GM23338 (cell line): ENCODE results near the gene KIF3C. TPM values are rescaled to one million over a fixed set of nuclear protein-coding genes. Genes with fewer than 3 reads are reported as not detected.

Experiments
- ATAC-seq: fragments of 200-7000 bp; cut with Tn5 transposase; 3 replicates; pipeline ENCODE4 v1.9.1; 2020
- DNase-seq: peaks from one replicate; pipeline ENCODE4 v3.0.0-alpha.2; 2015; ENCODE audit warnings: low spot score
- H2AFZ ChIP-seq: fragments of 200-600 bp; sonication (generic); 2 replicates; pipeline ENCODE4 v1.8.0; 2016; ENCODE audit warnings: antibody characterized with exemption, mild to moderate bottlenecking, moderate library complexity
- H3F3A ChIP-seq: fragments of 200-600 bp; sonication (generic); replicated peaks from 2 replicates; pipeline ENCODE4 v1.8.0; 2017; ENCODE audit warnings: antibody characterized with exemption, mixed run types, low read depth
- H3K27ac ChIP-seq: fragments of 200-600 bp; sonication (generic); 2 replicates; pipeline ENCODE4 v1.6.1; 2016; ENCODE audit warnings: low read depth
- H3K27me3 ChIP-seq: fragments of 200-600 bp; sonication (generic); 2 replicates; pipeline ENCODE4 v1.8.0; 2016; ENCODE audit warnings: mild to moderate bottlenecking, mixed run types, moderate library complexity; ENCODE audit not compliant: insufficient read depth
- H3K36me3 ChIP-seq: fragments of 200-600 bp; sonication (generic); 2 replicates; pipeline ENCODE4 v1.8.0; 2016; ENCODE audit warnings: mild to moderate bottlenecking; ENCODE audit not compliant: insufficient read depth
- H3K4me1 ChIP-seq: fragments of 200-600 bp; sonication (generic); 2 replicates; pipeline ENCODE4 v1.8.0; 2016; ENCODE audit warnings: mild to moderate bottlenecking, moderate library complexity; ENCODE audit not compliant: insufficient read depth
- H3K4me2 ChIP-seq: fragments of 200-600 bp; sonication (generic); 2 replicates; pipeline ENCODE4 v1.7.1; 2017; ENCODE audit warnings: mixed run types
- H3K4me3 ChIP-seq: fragments of 200-600 bp; sonication (generic); 2 replicates; pipeline ENCODE4 v1.6.1; 2016; ENCODE audit warnings: mixed run types
- H3K79me2 ChIP-seq: fragments of 200-600 bp; sonication (generic); replicated peaks from 2 replicates; pipeline ENCODE4 v1.8.0; 2017; ENCODE audit warnings: mild to moderate bottlenecking; ENCODE audit not compliant: insufficient read depth
- H3K9me2 ChIP-seq: fragments of 200-600 bp; sonication (generic); 2 replicates; pipeline ENCODE4 v1.8.0; 2017; ENCODE audit not compliant: insufficient read depth
- H4K20me1 ChIP-seq: fragments of 200-600 bp; sonication (generic); replicated peaks from 2 replicates; pipeline ENCODE4 v1.8.0; 2017; ENCODE audit warnings: mild to moderate bottlenecking; ENCODE audit not compliant: insufficient read depth
- H3K27ac Mint-ChIP-seq: 2 replicates; pipeline ENCODE4 v1.8.0; 2020; ENCODE audit warnings: inconsistent platforms, mild to moderate bottlenecking, moderate library complexity, mixed read lengths
- H3K27me3 Mint-ChIP-seq: 3 replicates; pipeline ENCODE4 v1.8.0; 2022; ENCODE audit warnings: low read depth, mild to moderate bottlenecking, moderate library complexity, mixed read lengths, inconsistent platforms; ENCODE audit not compliant: insufficient read depth, poor library complexity
- H3K36me3 Mint-ChIP-seq: 3 replicates; pipeline ENCODE4 v1.8.0; 2021; ENCODE audit warnings: low read depth, mild to moderate bottlenecking, inconsistent platforms, moderate library complexity, mixed read lengths
- H3K4me1 Mint-ChIP-seq: 3 replicates; pipeline ENCODE4 v1.8.0; 2020; ENCODE audit warnings: mild to moderate bottlenecking, inconsistent platforms, mixed read lengths
- H3K4me3 Mint-ChIP-seq: 3 replicates; pipeline ENCODE4 v1.8.0; 2021; ENCODE audit warnings: moderate library complexity, mild to moderate bottlenecking, inconsistent platforms, mixed read lengths
- H3K9me3 Mint-ChIP-seq: 3 replicates; pipeline ENCODE4 v1.8.0; 2020; ENCODE audit warnings: moderate library complexity, mild to moderate bottlenecking, inconsistent platforms, mixed read lengths
- CREB1 ChIP-seq: fragments of 250-450 bp; sonication (Bioruptor Pico); IDR thresholded peaks from 2 replicates; pipeline ENCODE4 v1.5.0; 2020; ENCODE audit warnings: low read depth, mild to moderate bottlenecking, moderate library complexity
- CTCF ChIP-seq, 2 experiments: fragments of 200-600 bp in 1 of 2; sonication (generic) in 1 of 2; conservative IDR thresholded peaks; 2 replicates each; pipeline versions ENCODE4 v1.5.1 to v1.6.1; 2016 to 2017; ENCODE audit warnings: antibody characterized with exemption in 2 of 2, low read depth in 2 of 2, mild to moderate bottlenecking in 2 of 2, moderate library complexity in 1 of 2
- ETS1 ChIP-seq: IDR thresholded peaks from 2 replicates; pipeline ENCODE4 v1.6.1; 2016; ENCODE audit warnings: antibody characterized with exemption
- EZH2 ChIP-seq: fragments of 200-600 bp; sonication (generic); IDR thresholded peaks from one replicate; pipeline ENCODE4 v1.8.0; 2017; ENCODE audit warnings: antibody characterized with exemption, mild to moderate bottlenecking, low read depth; ENCODE audit not compliant: unreplicated experiment
- EZH2phosphoT487 ChIP-seq: fragments of 200-600 bp; sonication (generic); IDR thresholded peaks from one replicate; pipeline ENCODE4 v1.8.1; 2018; ENCODE audit warnings: antibody characterized with exemption; ENCODE audit not compliant: unreplicated experiment
- JUNB ChIP-seq: IDR thresholded peaks from one replicate; pipeline ENCODE4 v1.6.1; 2016; ENCODE audit warnings: antibody characterized with exemption; ENCODE audit not compliant: unreplicated experiment
- NANOG ChIP-seq: IDR thresholded peaks from 2 replicates; pipeline ENCODE4 v1.6.1; 2016; ENCODE audit warnings: antibody characterized with exemption, borderline replicate concordance
- POLR2AphosphoS5 ChIP-seq: IDR thresholded peaks from 2 replicates; pipeline ENCODE4 v1.6.1; 2016; ENCODE audit warnings: antibody characterized with exemption, low read depth
- STAT1 ChIP-seq: IDR thresholded peaks from one replicate; pipeline ENCODE4 v1.6.1; 2016; ENCODE audit warnings: antibody characterized with exemption; ENCODE audit not compliant: unreplicated experiment
- ZNF114 ChIP-seq: fragments of 250-450 bp; sonication (Bioruptor Pico); IDR thresholded peaks from 2 replicates; pipeline ENCODE4 v1.5.0; 2020; ENCODE audit warnings: mild to moderate bottlenecking, moderate library complexity
- ZNF331 ChIP-seq: fragments of 250-450 bp; sonication (Bioruptor Pico); IDR thresholded peaks from 2 replicates; pipeline ENCODE4 v1.5.0; 2020; ENCODE audit warnings: low read depth, mild to moderate bottlenecking, moderate library complexity
- polyA plus RNA-seq: library from polyadenylated mRNA; unstranded; fragments of >200 nt; fragmentation: Nextera tagmentation; extraction: Ambion mirVana; gene quantifications from 2 replicates; pipeline ENCODE4 v1.2.1, GENCODE V29; 2016
- total RNA-seq: library from RNA; depleted of rRNA; stranded (reverse); fragments of >200 nt; shearing (Covaris generic); gene quantifications from 2 replicates; pipeline ENCODE4 v1.2.3, GENCODE V29; 2014
- TF ChIP-seq, protein P1 (sequence below): fragments of 250-450 bp; sonication (Bioruptor Pico); IDR thresholded peaks from 2 replicates; pipeline ENCODE4 v1.5.0; 2020; ENCODE audit warnings: mild to moderate bottlenecking, moderate library complexity
- TF ChIP-seq, protein P2 (sequence below): IDR thresholded peaks from one replicate; pipeline ENCODE4 v1.6.1; 2018; ENCODE audit warnings: antibody characterized with exemption; ENCODE audit not compliant: unreplicated experiment

The KIF3C gene
- total and polyA plus RNA-seq, 2 experiments from 2014 or later, result 14.9 to 40.0 TPM

DNA sequence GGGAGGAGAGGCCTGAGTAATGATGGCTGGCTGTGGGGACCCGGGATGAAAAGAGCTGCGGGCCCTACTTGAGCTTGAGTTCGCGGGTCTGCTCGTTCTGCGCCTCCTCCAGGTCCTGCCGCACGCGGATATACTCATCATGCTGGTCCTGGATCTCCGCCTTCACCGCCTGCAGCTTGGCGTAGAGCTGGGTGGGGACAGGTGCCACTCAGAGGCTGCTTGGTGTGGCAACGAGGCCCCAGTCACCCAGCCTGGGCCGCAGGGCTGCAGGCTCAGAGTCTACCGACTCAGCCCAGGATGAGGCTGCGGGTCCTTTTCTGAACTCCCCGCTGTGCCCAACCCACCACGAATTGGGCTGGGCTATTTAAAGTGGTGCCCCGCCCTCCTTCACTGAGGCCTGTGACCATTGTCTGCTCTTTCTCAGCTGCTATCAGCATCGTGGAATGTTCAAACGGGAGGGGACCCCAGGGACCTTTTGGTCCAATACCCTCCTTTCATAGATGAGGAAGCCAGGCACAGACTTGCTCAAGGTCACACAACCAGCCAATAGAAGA, 28.0 kb downstream of the KIF3C start:
- TF ChIP-seq POLR2AphosphoS5 (no peak), ETS1 (no peak), EZH2 (no peak), JUNB (no peak), ZNF331 (CRISPR knock-in tag) (no peak), EZH2phosphoT487 (no peak), CTCF (conservative IDR thresholded peaks at IDR 0.05; ENCODE audit: low read depth in 2 of 2) (no peak), STAT1 (no peak), CREB1 (CRISPR knock-in tag) (no peak), NANOG (no peak), ZNF114 (no peak)
- TF ChIP-seq, protein P1, sequence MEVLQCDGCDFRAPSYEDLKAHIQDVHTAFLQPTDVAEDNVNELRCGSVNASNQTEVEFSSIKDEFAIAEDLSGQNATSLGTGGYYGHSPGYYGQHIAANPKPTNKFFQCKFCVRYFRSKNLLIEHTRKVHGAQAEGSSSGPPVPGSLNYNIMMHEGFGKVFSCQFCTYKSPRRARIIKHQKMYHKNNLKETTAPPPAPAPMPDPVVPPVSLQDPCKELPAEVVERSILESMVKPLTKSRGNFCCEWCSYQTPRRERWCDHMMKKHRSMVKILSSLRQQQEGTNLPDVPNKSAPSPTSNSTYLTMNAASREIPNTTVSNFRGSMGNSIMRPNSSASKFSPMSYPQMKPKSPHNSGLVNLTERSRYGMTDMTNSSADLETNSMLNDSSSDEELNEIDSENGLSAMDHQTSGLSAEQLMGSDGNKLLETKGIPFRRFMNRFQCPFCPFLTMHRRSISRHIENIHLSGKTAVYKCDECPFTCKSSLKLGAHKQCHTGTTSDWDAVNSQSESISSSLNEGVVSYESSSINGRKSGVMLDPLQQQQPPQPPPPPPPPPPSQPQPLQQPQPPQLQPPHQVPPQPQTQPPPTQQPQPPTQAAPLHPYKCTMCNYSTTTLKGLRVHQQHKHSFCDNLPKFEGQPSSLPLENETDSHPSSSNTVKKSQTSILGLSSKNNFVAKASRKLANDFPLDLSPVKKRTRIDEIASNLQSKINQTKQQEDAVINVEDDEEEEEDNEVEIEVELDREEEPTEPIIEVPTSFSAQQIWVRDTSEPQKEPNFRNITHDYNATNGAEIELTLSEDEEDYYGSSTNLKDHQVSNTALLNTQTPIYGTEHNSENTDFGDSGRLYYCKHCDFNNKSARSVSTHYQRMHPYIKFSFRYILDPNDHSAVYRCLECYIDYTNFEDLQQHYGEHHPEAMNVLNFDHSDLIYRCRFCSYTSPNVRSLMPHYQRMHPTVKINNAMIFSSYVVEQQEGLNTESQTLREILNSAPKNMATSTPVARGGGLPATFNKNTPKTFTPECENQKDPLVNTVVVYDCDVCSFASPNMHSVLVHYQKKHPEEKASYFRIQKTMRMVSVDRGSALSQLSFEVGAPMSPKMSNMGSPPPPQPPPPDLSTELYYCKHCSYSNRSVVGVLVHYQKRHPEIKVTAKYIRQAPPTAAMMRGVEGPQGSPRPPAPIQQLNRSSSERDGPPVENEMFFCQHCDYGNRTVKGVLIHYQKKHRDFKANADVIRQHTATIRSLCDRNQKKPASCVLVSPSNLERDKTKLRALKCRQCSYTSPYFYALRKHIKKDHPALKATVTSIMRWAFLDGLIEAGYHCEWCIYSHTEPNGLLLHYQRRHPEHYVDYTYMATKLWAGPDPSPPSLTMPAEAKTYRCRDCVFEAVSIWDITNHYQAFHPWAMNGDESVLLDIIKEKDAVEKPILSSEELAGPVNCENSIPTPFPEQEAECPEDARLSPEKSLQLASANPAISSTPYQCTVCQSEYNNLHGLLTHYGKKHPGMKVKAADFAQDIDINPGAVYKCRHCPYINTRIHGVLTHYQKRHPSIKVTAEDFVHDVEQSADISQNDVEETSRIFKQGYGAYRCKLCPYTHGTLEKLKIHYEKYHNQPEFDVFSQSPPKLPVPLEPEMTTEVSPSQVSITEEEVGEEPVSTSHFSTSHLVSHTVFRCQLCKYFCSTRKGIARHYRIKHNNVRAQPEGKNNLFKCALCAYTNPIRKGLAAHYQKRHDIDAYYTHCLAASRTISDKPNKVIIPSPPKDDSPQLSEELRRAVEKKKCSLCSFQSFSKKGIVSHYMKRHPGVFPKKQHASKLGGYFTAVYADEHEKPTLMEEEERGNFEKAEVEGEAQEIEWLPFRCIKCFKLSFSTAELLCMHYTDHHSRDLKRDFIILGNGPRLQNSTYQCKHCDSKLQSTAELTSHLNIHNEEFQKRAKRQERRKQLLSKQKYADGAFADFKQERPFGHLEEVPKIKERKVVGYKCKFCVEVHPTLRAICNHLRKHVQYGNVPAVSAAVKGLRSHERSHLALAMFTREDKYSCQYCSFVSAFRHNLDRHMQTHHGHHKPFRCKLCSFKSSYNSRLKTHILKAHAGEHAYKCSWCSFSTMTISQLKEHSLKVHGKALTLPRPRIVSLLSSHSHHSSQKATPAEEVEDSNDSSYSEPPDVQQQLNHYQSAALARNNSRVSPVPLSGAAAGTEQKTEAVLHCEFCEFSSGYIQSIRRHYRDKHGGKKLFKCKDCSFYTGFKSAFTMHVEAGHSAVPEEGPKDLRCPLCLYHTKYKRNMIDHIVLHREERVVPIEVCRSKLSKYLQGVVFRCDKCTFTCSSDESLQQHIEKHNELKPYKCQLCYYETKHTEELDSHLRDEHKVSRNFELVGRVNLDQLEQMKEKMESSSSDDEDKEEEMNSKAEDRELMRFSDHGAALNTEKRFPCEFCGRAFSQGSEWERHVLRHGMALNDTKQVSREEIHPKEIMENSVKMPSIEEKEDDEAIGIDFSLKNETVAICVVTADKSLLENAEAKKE (CRISPR knock-in tag), result no peak
- TF ChIP-seq, protein P2, sequence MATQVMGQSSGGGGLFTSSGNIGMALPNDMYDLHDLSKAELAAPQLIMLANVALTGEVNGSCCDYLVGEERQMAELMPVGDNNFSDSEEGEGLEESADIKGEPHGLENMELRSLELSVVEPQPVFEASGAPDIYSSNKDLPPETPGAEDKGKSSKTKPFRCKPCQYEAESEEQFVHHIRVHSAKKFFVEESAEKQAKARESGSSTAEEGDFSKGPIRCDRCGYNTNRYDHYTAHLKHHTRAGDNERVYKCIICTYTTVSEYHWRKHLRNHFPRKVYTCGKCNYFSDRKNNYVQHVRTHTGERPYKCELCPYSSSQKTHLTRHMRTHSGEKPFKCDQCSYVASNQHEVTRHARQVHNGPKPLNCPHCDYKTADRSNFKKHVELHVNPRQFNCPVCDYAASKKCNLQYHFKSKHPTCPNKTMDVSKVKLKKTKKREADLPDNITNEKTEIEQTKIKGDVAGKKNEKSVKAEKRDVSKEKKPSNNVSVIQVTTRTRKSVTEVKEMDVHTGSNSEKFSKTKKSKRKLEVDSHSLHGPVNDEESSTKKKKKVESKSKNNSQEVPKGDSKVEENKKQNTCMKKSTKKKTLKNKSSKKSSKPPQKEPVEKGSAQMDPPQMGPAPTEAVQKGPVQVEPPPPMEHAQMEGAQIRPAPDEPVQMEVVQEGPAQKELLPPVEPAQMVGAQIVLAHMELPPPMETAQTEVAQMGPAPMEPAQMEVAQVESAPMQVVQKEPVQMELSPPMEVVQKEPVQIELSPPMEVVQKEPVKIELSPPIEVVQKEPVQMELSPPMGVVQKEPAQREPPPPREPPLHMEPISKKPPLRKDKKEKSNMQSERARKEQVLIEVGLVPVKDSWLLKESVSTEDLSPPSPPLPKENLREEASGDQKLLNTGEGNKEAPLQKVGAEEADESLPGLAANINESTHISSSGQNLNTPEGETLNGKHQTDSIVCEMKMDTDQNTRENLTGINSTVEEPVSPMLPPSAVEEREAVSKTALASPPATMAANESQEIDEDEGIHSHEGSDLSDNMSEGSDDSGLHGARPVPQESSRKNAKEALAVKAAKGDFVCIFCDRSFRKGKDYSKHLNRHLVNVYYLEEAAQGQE, result no peak
- H3K4me1 ChIP-seq, result peaks cover 5% of the 10 kb centered on the region
- H3K79me2 ChIP-seq, result no peaks in the 10 kb centered on the region
- H4K20me1 ChIP-seq, result no peaks in the 10 kb centered on the region
- Mint-ChIP-seq H3K36me3 (no peaks in the 10 kb centered on the region; the same call in 1 of the 3 replicates), H3K27ac (peak overlapping the region; percentile 18; the same call in 1 of the 2 replicates), H3K9me3 (no peaks in the 10 kb centered on the region), H3K27me3 (peaks cover 10% of the 10 kb centered on the region), H3K4me1 (peaks cover 8% of the 10 kb centered on the region; the same call in 1 of the 3 replicates), H3K4me3 (no peak overlapping the region)
- no peak overlapping the region for H2AFZ ChIP-seq
- peak; percentile 70 for DNase-seq
- no peaks in the 10 kb centered on the region for H3K27me3 ChIP-seq
- no peak overlapping the region for H3K27ac ChIP-seq
- 0 out of 2 replicates have a peak, but pooled peaks cover 5% of the 10 kb centered on the region for H3F3A ChIP-seq
- ATAC-seq, result peak; percentile 76
- H3K4me3 ChIP-seq, result no peak overlapping the region
- no peak overlapping the region for H3K4me2 ChIP-seq
- H3K9me2 ChIP-seq, result no peaks in the 10 kb centered on the region
- peaks cover 6% of the 10 kb centered on the region; the same call in 1 of the 2 replicates for H3K36me3 ChIP-seq
